ENCODE measurements around the gene RAB40B.

The RAB40B gene

DNA sequence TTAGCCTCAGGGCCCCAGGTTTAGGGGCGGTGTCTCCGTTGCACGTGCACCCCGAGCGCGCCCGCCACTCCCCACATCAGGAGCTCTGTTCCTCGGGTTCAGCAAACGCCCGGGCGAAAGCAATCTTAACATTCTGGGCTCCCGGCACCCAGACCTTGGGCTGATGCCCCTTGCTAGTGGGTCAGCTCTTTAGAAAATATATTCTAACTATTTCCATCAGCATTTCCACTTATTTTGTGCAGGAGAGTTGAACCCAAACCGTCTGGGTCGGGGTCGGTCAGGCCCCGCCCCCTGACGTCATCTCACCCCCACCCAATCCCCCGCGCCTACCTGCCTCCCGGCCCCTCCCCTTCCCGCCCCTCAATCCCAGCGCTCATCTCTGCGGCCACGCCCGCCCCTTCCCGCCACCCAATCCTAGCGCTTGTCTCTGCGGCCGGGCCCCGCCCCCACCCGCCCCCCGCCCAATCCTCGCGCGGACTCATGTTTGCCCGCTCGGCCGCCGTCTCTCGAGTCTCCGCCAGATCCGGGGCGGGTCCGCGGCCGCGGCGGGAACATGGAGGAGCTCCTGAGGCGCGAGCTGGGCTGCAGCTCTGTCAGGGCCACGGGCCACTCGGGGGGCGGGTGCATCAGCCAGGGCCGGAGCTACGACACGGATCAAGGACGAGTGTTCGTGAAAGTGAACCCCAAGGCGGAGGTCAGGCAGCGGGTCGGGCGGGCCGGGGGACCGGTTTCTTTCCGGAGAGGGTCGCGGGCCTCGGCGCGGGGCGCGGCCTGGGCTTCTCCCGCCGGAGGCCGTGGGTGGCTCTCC is 17.9 kb upstream of the RAB40B start, which contains the start of gene FN3KRP:
FN3KRP (plus strand) TSS at position 504 of the 808 bp plus-strand sequence; CDS start at position 554, 50 bp downstream.
- ATAC-seq = peak; percentile 89 to 96

- no peak for ATAC-seq
Observed at GRCh38 chr17:82713071-82713723, 14.7 kb upstream of the RAB40B start.

DNA sequence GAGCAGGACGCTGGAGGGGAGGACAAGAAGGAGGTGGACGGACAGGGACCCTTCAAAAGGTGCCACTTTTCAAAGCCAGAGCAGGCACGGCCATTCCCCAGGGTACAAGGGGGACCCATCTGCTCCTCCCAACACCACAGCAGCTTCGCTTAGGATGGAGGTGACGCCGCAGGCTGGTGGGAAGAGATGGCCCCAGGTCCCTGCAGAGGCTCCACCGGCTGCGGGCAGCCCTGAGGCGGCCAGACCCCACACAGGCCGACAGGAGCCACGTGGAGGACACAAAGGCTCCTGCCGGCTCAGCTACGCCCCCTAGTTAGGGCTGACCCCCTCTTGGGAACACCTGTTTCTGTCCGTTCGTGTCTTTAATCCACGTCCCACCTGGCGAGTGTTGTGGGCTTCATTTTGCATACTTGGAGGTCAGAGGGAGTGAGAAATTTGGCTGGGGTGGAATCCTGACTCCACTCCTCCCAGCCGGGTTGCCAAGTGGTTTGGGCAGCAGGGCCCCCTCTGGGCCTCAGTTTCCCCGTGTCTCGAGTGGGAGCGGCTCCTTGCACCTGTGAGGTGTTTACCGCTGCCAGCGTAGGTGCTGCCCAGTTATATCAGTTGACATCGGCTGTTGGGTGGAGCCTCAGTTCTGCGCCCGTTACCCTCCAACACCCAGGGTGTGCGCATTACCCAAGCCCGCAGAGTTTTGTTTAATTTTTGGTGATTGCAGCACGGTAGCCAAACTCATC is 12.2 kb upstream of the RAB40B start:
- no peak for ATAC-seq

DNA sequence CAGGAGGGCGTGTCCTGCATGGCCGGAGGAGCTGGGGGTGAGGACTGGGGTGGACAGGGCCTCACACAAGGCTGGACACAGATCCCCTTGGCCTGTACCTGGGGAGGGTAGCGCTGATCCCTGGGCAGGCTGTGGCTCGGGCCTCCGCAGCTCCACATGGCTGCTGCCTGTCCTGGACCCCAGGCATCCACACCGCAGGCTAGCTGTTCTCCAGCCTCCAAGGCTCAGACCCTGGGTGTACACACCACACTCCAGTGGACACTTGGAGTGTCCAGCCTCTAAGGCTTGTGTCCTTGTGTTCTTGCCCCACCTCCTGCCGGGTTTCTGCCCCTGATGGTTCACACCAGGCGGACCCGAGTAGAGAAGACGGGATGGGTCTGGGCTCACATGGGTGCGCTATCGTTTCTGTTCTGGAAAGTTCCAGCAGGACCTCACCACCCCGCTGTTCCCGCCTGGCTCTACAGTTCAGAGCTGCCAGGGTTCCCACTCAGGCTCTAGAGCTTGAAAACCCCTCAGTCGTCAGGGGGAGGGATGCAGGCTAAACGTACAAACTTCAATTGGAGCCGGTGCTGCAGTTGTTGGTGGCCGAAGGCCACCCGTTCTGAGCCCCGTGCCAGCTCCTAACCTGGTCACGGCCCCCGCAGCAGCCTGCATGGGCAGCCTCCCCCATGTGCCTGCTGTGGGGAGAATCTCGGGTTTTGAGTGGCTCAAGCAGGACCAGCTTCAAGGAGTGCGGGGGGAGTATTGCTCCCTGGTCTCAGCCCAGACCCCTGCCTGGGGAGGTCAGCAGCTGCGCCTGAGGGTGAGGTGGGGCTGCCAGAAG is 11.4 kb upstream of the RAB40B start:
- ATAC-seq = no peak

DNA sequence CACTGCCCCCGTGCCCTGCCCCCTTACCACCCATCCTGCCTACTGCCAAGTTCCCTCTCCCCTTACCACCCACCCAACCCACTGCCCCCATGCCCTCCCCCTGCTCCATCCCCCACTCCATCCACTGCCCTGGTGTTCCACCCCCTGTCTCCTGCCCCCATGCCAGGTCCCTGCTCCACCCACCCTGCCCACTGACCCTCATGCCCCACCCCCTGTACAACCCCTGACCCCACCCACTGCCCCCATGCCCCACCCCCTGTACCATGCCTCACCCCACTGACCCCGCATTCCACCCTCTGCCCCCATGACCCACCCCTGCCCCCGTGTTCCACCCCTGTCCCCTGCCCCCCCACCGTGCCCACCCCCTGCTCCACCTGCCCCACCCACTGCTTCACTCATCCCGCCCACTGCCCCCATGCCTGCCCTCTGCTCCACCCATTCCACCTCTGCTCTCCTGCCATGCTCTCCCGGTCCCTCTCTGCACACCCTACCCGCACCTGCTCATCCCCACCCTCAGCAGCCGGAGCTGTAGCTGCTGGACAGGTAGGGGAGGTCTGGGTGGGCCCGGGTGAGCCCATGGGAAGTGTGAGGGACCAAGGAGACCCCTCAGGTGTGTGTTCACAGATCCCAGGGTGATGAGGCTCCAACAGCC is 10.7 kb upstream of the RAB40B start:
- no peak for ATAC-seq

GRCh38 chr17:82705756-82706155 is 7.3 kb upstream of the RAB40B start:
- ATAC-seq = no peak

- no peak for ATAC-seq
Observed at GRCh38 chr17:82704886-82705285, 6.4 kb upstream of the RAB40B start.

- ATAC-seq = no peak
Observed at GRCh38 chr17:82703935-82704865, 5.7 kb upstream of the RAB40B start.

- ATAC-seq = no peak
Observed at GRCh38 chr17:82703036-82703745, 4.7 kb upstream of the RAB40B start.

DNA sequence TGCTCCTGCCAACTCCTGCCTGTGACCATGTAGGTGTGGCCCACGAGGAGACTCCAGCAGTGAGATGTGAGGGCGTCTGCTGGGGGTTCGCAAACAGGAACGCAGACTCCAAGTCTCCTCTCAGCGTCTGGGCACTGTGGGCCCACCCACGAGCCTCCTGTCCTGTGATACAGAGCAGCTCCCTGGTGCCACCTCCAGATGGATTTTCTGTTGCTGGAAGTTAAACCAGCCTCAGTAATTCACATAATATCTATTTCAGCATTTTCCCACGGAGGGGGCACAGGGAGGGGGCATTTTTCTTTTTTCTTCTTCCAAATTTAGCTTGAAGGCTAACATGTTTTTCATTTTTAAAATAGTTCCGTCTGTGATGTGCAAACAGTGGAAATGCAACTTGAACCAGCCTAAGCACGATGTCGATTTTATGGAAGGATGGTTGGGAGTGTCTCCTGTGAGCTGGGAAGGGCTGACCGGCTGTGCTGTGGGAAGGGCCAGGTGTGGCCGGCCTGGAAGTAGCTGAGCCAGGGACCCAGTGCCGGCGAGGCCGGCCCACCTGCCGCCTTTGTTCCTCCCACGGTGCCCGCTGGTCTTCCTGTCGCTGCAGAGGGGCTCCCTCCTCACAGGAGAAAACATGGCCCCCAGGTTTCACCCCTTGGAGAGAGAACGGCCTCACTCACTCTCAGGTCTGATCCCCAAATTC is 3.9 kb upstream of the RAB40B start:
- no peak for ATAC-seq

DNA sequence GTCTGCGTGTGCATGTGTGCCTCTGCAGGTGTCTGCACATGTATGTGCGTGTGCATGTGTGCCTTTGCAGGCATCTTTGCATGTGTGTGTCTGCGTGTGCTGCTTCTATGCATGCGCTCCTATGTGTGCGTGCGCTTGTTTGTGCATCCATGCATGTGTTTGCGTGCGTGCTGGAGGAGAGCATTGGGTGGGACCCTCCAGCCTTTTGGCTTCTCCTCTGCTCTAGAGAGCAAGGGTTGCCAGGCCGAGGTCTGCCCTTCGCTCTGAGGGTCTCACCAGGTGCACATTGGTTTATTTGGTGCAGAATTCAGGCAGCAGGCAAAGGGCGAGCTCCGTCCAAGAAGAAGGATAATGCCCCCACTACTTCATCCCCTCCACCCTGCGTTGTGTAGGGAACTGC is 1.1 kb upstream of the RAB40B start:
- no peak for ATAC-seq

GRCh38 chr17:82698974-82699442 is 510 bp upstream of the RAB40B start:
- no peak for ATAC-seq

DNA sequence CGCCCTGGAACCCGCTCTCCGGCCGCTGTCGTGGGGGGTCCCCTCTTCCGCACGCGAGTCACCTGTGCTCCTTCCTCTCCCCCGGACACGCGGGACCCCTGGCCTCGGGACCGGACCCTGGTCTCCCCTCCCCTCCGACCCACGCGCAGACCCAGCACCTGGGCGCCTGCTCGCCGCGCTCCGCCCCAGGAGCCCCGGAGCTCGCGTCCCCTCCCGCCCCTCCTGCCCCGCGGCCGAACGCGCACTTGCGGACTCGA is 762 bp downstream of the RAB40B start:
- ATAC-seq = no peak

DNA sequence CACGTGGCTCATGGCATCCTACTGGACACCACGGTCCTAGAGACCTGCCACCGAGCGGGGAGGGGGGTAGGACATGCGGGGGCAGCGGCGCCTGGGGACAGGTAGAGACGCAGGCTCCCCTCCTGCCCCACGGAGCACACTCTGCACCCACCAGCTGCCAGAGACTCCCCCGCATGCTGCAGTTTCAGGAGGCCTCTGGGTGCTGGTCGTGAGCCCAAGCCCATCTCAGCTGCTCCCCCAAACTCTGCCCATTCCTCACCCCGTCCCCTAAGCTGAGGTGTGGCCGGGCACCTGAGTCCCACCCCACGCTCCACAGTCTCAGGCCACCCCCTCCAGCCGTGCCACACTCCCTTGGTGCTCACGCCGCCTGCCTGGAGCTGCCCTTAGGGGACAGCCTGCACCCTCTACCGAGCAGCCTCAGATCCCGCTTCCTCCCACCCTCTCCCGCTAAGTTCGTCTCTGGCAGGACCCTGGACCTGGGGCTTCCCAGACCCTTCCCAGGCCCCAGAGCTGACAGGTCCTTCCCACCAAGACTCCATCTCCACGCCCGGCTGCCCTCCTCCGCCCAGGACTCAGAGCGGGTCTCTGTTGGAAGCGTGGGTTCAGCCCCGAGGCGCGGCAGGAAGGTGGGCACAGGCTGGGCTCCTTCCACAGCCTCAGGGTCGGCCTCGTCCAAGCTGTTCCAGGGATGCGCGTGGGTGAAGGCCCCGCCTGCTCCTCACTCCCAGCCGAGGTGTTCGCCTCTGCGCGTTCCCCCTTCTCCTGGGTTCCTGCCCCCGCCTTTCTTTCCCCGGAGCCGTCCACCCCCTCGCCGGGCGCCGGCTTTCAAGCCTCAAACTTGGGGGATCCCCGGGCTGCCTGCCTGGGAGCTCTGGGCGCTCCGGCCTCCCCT is 1.3 kb downstream of the RAB40B start:
- no peak for ATAC-seq

DNA sequence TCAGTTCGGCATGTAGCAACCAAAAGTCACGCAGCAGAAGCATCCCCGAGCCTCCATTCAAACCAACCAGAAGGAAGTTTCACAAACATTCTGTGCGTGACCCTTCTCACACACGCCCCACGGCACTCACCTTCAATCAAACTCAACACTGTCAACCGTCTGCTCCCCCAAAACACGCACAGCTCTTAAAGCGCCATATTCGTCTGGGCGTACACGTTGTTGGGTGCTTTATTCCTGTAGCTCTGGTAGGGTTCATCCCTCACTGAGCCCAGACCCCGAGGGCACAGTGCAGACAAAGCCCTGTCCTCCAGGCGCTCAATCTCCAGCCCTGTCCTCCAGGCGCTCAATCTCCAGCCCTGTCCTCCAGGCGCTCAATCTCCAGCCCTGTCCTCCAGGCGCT is 2.2 kb downstream of the RAB40B start:
- no peak for ATAC-seq

GRCh38 chr17:82694647-82695046 is 3.9 kb downstream of the RAB40B start:
- ATAC-seq = no peak

DNA sequence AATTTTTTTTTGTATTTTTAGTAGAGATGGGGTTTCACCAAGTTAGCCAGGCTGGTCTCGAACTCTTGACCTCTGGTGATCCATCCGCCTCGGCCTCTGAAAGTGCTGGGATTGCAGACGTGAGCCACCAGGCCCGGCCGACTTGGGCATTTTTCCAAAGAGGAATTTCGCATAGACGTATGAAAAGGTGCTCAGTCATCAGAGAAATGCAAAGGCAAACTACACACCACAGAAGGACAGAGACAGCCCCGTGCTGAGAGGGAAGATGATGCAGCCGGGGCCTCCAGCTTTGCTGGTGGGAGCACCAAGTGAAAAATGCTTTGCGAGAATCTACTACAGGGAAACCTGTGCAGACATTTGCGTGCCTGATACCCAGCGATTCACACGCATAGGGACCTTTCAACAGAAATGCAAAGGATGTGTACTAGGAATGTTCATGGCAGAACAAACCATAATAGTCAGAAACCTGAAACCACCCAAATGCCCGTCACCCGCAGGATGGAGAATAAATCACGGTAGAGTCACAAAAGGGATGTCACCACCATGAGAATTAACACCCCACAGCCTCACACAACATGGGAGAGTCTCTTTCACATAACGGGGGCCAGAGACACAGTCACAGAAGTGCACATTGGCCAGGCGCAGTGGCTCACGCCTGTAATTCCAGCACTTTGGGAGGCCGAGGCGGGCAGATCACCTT is 5.2 kb downstream of the RAB40B start:
- ATAC-seq = no peak

DNA sequence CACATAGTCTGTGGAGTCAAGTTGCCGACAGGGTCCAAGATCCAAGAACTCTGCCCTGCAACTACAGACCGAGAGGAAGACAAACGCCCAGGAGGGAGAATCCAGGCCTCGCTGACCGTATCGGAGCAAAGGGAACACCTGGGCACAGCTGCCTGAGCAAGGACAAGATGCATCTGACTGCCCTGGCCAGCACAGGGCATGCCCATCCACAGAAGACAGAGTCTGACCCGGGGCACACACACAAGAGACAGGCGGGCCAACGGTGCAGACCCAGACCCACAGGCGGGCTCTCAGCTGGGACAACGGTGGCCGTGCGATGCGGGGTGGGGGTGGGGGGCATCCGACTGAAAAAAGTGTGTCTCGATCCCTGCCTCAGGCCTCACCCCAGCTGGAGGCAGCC is 6.2 kb downstream of the RAB40B start:
- ATAC-seq = no peak

Data from activated CD4-positive, CD25-positive, alpha-beta regulatory T cell treated with anti-CD3 and anti-CD28 coated beads, Interleukin-2, amount 50 U/mL, for 24 hours (primary cell).